GM12891 (cell line): Measurements from ENCODE around the gene ANKLE2.

Experiments
- DNase-seq: peaks from one replicate; pipeline ENCODE4 v3.0.0; 2011; ENCODE audit warnings: low spot score; ENCODE audit not compliant: insufficient read length
- FAIRE-seq: peaks from 2 replicates; lab custom pipeline; 2011; peaks lifted over from hg19 to GRCh38; lab: Jason Lieb, UNC
- PAX5 ChIP-seq: IDR thresholded peaks from 2 replicates; pipeline ENCODE4 v1.6.1; 2011; ENCODE audit warnings: low read length, moderate library complexity, mild to moderate bottlenecking; ENCODE audit not compliant: insufficient read depth, severe bottlenecking
- POLR2A ChIP-seq: IDR thresholded peaks from 2 replicates; pipeline ENCODE4 v1.6.1; 2011; ENCODE audit warnings: low read depth, low read length, control low read depth
- POLR2AphosphoS5 ChIP-seq: IDR thresholded peaks from 2 replicates; pipeline ENCODE4 v1.6.1; 2011; ENCODE audit warnings: low read depth, low read length, control low read depth
- POU2F2 ChIP-seq: IDR thresholded peaks from 2 replicates; pipeline ENCODE4 v1.6.1; 2011; ENCODE audit warnings: low read depth, mild to moderate bottlenecking, control low read depth, low read length, moderate library complexity
- SPI1 ChIP-seq: IDR thresholded peaks from 2 replicates; pipeline ENCODE4 v1.6.1; 2011; ENCODE audit warnings: low read depth, low read length, control low read depth
- TAF1 ChIP-seq: IDR thresholded peaks from 2 replicates; pipeline ENCODE4 v1.6.1; 2011; ENCODE audit warnings: low read depth, low read length, control low read depth

The ANKLE2 gene

DNA sequence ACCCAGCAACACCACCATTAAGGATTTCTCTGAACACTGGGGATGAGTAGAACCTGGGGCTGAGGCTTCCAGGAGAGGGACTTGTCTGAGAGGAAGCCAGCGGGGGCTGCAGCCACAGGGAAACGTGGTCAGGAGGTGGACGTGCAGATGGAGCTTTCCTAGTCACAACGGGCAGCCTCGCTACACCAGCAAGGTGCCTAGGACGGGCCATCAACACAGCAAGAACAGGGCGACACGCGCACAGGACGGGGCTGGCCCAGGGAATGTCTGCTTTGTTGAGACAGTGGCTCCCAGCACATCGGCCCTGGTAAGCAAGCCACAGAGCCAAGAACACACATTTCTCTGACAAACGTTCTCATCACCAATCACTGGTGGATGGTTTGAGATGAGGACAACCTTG, 25.3 kb downstream of the ANKLE2 start:
- TF ChIP-seq PAX5, result no peak
- TF ChIP-seq TAF1, result no peak
- TF ChIP-seq POLR2AphosphoS5, result no peak
- DNase-seq (no peak), FAIRE-seq (no peak)

DNA sequence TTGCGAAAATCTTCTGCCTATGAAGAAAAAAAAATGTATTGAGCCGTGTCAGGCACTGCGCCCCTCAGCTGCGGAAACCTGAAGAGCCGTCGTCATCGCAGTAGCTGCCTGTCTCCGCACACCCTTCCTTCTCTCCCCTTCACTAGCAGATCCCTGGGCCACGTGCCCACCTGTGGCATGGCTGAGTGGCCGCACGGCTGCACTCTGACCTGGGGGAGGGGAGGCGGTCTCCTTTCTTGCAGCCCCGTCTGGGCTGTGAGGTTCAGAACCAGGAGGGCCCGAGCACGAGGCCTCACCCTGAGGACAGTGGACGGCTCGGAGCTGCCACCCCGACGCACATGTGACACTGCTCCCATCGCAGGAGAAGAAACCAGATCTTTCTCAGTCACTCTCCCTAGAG, 26.1 kb downstream of the ANKLE2 start:
- FAIRE-seq, result no peak
- TF ChIP-seq SPI1, result no peak
- TF ChIP-seq POLR2AphosphoS5, result 0 out of 2 replicates have a peak, but pooled peaks have one; percentile 24
- no peak for DNase-seq

DNA sequence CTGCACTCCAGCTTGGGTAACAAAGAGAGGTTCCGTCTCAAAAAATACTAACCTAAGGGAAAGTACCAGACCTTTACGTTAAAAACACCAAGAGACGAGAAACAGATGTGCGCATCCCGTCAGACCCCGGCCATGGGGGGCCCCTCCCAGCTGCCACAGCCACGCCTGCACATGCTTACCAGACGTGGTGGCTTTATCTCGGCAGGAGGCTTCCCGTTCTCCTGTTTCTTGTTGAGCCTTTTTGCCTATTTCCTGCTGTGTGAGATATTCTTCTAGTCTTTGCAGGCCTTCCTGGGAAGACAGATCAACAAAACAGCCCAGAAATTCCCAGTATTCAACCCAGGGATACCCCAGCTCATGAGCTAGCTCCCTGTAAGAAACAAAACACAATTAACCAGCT, 27.4 kb downstream of the ANKLE2 start:
- TF ChIP-seq POLR2A, result no peak
- no peak for TF ChIP-seq PAX5
- no peak for TF ChIP-seq POLR2AphosphoS5
- TF ChIP-seq TAF1, result no peak
- TF ChIP-seq POU2F2, result no peak
- DNase-seq, result no peak
- no peak for FAIRE-seq

DNA sequence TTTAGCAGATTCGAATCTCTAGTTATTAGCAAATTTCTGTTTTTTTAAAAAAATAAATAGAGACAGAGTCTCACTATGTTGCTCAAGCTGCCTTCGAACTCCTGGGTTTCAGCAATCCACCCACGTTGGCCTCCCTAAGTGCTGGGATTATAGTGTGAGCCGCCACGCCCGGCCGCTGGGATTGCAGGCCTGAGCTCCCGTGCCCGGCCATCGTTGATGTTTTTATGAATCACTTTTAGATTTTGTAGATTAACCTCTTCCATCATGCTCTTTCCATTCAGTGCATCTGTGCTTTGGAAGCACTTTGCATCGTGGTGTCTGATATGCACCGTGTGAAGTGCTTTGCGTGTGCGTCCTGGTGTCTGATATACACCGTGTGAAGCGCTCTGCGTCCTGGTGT, 30.1 kb downstream of the ANKLE2 start:
- FAIRE-seq (no peak), DNase-seq (no peak)
- TF ChIP-seq PAX5 (no peak), POLR2AphosphoS5 (no peak), TAF1 (no peak), POU2F2 (no peak), SPI1 (no peak), POLR2A (no peak)

DNA sequence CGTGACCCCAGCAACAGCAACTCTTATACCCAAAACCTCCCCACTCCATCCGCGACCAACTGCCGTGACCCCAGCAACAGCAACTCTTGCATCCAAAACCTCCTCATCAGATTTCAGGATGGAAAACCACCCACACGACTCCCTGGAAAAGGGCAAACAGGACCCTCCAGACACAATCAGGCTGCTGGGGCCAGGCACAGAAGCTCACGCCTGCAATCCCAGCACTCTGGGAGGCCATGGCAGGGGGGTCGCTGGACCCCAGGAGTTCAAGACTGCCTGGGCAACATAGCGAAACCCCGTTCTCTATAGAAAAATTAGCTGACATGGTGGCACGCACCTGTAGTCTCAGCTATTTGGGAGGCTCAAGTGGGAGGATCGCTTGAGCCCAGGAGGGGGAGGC, 31.3 kb downstream of the ANKLE2 start:
- no peak for FAIRE-seq
- no peak for TF ChIP-seq POU2F2
- TF ChIP-seq PAX5, result no peak
- TF ChIP-seq TAF1, result no peak
- TF ChIP-seq POLR2A, result no peak
- no peak for TF ChIP-seq POLR2AphosphoS5
- TF ChIP-seq SPI1, result no peak
- no peak for DNase-seq

DNA sequence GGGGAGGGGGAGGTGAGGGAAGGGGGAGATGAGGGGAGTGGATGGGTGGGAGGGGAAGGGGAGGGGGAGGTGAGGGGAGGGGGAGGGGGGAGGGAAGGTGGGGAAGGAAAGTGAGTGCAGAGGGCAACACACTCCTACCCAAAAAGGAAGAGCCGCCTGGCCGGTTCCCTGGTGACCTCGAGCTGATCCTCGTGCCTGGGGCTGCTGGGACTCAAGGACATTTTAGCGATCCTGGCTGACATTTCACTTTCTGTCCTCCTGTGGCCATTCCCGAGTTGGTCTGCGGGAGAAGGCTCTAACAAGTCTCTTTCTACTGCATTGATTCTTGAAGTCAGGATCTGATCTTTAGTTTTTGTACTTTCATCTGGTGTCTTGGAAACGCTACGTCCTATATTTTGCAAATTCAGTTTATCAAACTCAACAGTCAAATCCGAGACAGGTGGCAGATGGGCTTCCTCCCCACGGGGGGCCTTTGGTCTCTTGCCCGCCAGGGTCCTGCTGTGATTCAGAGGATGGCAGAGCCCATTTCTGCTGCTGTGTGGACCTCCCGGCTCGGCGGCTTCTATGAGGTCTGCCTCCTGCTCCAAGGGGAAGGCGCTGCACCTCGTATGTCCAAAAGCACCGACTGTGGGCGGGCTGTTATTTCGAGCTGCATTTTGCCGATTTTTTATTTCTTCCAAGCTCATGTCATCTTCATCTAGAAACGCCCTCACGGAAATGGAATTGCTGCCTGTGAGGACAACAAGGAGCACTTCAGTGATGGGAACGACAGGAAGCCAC, 31.9 kb downstream of the ANKLE2 start:
- TF ChIP-seq POLR2A (no peak), TAF1 (no peak), SPI1 (no peak), PAX5 (no peak), POLR2AphosphoS5 (no peak), POU2F2 (no peak)
- no peak for FAIRE-seq

DNA sequence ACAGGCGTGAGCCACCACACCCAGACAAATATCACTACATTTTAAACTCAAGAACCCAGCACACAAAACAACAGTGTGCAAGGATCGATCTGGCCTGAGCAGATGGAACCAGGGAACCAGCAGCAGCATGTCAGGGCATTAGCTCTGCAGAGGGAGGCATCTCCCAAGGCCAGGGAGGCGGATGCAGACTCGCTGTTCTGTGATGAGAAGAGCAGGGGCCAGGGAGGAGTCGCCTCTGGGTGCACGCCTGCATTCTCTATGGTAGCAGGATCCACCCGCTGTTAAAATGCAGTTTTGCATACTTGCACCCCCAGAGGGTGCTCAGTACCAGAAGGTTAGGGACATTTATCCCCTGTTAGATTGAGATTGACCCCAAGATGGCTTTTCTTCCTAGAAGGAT, 33.1 kb downstream of the ANKLE2 start:
- DNase-seq (no peak), FAIRE-seq (no peak)
- TF ChIP-seq PAX5, result no peak
- no peak for TF ChIP-seq POLR2AphosphoS5
- no peak for TF ChIP-seq TAF1
- TF ChIP-seq POLR2A, result no peak
- no peak for TF ChIP-seq SPI1
- no peak for TF ChIP-seq POU2F2

More for the DNA sequence above, 31.9 kb downstream of the ANKLE2 start:
- DNase-seq, result no peak

DNA sequence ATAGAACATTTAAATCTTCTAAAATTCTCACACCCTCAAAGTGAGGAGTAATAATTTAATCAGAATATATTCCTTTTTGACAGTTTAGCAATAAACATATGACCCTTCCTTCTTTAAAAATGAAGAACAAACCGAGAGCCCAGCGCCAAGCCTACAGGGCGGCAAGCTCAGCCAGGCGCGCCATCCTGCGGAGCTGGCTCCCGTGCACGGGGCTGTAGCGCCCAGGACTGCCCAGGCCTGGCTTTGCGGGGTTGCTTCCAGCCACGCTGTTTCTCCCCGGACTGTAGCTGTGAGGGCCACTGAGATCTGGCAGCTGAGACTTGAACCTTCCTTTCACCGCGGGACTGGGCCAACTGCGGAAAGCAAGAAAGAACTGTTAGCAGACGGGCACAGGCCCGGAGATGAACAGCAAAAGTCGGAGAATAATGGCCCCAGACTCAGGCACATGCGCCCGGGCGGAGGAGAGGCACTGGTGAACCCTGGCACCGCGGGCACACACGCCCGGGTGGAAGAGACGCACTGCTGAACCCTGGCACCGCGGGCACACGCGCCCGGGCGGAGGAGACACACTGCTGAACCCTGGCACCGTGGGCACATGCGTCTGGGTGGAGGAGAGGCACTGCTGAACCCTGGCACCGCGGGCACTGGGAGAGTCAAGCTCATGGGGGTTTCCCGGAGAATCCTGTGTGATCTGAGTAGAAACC, 34.4 kb downstream of the ANKLE2 start:
- no peak for TF ChIP-seq SPI1
- no peak for TF ChIP-seq POLR2A
- no peak for TF ChIP-seq POLR2AphosphoS5
- TF ChIP-seq PAX5, result no peak
- TF ChIP-seq POU2F2, result no peak
- no peak for TF ChIP-seq TAF1
- FAIRE-seq, result no peak

DNA sequence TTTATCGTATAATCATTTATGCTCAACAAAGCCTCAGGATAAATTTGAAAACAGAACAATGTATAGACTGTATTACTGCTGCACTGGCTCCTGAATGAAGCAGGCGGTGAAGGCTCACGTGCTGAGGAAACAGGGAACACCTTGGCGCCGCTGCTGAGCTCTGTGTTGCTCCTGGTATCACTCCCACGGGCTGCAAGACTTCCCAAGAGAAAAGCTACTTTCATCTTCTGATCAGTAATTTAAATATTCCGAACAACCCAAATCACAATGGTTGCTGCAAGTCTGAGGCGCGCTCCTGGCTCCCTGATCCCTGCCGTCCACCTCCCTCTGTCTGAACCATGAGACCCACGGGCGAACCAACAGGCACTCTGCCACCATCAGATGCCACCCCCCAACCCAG, 35.2 kb downstream of the ANKLE2 start:
- TF ChIP-seq POLR2A (peak; percentile 26; the same call in 1 of the 2 replicates), POLR2AphosphoS5 (no peak)
- DNase-seq, result no peak
- FAIRE-seq, result no peak

More for the DNA sequence above, 34.4 kb downstream of the ANKLE2 start:
- no peak for DNase-seq
